HG02885 (cell line): Measurements from ENCODE around the gene KLHL17.
"Not testable (repeated sequence)": the region's sequence is repeated elsewhere in the genome, so short reads cannot be mapped to it uniquely, and the experiment has no call there.

Experiments used
- ATAC-seq: cut with Tn5 transposase; IDR thresholded peaks from one replicate; pipeline ENCODE4 v1.9.1; 2021; ENCODE audit warnings: mild to moderate bottlenecking; ENCODE audit not compliant: unreplicated experiment, poor library complexity

KLHL17 gene

GRCh38 chr1:978835-979743, 18.7 kb downstream of the KLHL17 start:
- no peak for ATAC-seq

DNA sequence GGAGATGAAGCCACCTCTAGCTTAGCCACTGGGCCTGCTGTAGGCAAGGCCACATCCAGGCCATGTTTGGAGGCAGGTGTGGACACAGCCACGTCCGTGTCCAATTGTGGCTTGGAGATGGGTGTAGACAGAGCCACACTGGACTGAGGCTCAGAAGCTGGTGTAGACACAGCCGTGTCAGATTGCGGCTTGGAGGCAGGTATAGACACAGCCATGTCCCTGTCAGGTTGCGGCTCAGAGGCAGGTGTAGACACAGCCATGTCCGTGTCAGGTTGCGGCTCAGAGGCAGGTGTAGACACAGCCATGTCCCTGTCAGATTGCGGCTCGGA, 19.3 kb downstream of the KLHL17 start:
- no peak for ATAC-seq

GRCh38 chr1:980137-980571, 19.8 kb downstream of the KLHL17 start:
- ATAC-seq = no peak

DNA sequence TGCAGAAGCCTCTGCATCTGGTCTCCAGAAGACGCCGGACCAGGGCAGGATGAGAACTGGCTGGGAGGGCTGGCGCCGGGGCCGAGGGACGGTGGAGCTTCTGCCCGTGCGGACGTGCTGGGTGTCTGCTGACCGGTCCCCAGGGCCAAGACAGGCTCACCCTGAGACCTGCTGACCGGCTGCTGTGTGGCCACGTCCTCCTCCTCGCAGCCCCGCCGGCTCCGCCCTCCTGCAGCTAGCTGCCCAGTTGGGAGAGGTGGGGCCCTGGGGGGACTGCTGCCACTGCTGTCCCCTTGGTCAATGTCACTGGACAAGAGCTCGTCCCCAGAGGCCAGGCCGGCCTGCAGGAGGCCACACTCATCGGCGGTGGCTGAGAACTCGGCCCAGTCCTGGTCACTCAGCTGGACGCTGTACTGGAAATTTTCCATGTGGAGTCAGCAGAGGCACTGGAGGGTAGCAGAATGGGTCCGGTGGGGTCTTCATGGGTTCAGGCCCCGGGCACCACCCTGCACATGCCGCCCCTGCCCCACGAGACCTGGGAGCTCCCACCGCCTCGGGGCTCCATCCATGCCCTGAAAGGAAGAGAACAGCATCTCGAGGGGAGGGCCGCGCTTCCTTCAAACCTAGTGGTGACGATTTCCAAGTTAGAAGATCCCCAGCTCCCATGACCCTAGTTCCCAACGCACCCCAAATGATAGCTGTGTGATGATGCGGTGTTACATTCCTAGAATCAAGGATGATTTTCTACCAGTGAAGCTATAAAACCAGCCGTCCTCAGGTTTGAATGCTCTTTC, 20.4 kb downstream of the KLHL17 start:
- ATAC-seq = no peak

DNA sequence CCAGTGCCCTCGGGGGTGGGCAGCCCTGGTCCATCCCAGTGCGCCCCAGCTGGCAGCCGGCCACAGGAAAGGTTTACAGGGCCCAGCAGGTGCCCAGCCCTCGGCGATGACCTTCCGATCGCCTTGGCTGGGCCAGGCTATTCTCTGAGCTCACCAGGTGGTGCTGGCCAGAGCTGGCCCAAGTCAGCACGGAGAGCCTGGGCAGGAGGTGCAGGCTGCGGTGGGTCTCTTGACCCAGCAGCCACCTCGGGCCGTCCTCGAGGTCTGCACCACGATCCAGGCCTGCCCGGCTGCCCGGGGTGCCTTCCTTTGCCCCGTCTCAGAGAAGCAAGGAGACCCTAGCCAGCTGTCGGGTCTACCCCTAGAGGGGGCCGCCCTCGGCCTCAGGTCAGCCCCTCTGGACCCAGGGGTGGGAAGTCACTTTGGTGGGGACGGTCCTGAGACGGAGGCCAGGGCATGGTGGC, 21.1 kb downstream of the KLHL17 start:
- no peak for ATAC-seq

DNA sequence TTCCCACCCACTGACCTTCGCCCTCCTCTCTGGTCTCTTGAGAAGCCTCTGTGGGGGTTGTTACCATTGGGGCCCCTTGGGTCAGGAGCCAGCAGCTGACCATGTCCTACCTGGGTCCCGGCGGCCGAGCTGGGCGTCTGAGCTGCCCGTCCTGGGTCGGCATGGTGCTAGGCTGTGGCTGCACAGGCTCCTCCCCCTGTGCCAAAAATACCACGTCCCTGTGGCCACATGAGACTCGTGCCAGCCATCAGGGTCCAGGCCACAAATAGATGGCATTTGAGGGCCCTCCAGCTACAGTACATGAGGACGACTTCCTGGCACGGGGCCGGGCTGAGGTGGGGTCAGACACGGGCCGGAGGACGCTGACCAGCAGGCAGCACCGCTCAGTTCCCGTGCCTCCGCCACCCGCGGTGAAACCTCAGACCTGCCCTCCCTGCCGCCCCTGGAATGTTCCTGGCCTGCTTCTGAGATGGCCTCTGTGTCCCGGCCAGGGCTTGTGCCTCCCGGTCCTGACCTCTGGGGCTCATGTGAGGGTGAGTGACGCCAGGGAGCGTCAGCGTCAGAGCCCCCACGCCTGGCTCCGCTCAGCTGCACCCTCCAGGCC, 21.7 kb downstream of the KLHL17 start, which contains the start of gene PERM1:
Gene PERM1 (minus strand): TSS at position 139 of the 604 bp plus-strand sequence. CDS start 1,064 bp downstream, outside the sequence.
- ATAC-seq = no peak

- ATAC-seq = no peak
Observed at GRCh38 chr1:982765-983436, 22.5 kb downstream of the KLHL17 start.

- ATAC-seq = peak; percentile 48
Observed at GRCh38 chr1:983798-984475, 23.6 kb downstream of the KLHL17 start.

GRCh38 chr1:984476-984814, 24.1 kb downstream of the KLHL17 start:
- no peak for ATAC-seq

DNA sequence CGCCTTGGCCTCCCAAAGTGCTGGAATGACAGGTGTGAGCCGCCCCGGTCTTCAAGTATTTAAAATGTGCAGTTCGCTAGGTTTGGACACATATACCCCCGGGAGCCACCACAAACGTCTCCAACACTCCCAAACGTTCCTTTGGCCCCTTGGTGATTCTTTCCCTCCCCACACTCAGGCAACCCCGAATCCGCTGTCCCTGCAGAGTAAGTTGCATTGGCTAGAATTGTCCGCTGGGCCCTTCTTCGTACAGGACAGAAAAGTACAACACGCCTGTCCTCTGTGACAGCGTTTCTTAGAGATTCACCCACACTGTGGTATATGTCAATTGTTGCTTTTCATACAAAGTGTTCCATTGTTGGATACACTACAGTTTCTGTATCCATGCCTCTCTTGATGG, 24.7 kb downstream of the KLHL17 start:
- ATAC-seq = no peak

DNA sequence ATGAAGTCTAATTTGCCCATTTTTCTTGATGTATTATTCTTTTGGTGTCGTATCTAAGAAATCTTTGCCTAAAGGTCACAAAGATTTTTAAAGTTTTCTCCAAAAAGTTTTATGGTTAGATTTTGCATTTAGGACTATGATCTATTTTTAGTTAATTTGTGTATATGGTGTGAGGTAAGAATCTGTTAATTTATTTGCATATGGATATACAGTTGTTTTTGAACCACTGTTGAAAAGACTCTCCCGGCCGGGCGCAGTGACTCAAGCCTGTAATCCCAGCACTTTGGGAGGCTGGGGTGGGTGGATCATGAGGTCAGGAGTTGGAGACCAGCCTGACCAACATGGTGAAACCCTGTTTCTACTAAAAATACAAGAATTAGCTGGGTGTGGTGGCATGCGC, 27.7 kb downstream of the KLHL17 start:
- ATAC-seq = not testable (repeated sequence)

DNA sequence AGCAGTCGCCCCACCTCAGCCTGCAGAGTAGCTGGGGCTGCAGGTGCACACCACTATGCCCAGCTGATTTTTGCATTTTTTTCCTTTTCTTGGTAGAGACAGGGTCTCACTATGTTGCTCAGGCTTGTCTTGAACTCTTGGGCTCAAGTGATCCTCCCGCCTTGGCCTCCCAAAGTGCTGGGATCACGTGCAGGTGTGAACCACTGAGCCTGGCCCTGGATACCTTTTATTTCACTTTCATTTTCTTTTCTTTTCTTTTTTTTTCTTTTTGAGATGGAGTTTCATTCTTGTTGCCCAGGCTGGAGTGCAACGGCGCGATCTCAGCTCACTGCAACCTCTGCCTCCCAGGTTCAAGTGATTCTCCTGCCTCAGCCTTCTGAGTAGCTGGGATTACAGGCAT, 30.9 kb downstream of the KLHL17 start:
- ATAC-seq = not testable (repeated sequence)

DNA sequence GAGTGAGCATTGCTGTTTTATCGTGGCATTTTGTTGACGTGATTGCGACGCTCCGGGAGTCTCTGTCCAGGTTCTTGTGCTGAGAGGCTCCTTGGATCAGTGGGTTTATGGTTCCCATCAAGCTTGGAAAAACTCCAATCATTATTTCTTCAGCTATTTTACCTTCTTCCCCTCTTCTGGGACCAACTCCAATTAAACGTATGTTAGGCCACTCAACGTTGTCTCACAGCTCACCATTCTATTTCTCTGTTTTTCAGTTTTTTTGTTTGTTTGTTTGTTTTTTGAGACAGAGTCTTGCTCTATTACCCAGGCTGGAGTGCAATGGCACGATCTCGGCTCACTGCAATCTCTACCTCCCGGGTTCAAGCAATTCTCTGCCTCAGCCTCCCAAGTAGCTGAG, 31.5 kb downstream of the KLHL17 start:
- no peak for ATAC-seq

DNA sequence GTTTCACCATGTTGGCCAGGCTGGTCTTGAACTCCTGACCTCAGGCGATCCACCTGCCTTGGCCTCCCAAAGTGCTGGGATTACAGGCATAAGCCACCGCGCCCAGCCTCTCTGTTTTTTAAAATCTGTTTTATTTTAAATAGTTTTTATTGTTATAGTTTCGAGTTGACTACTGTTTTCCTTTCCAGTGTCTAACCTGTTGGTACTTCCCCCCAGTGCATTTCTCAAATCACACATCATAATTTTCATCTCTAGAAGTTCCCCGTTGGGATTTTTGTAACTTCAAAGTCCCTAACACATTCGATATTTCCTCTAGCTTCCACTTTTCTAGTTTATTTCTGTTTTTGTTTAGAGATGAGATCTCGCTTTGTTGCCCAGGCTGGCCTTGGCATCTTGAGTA, 32.0 kb downstream of the KLHL17 start:
- ATAC-seq = no peak

DNA sequence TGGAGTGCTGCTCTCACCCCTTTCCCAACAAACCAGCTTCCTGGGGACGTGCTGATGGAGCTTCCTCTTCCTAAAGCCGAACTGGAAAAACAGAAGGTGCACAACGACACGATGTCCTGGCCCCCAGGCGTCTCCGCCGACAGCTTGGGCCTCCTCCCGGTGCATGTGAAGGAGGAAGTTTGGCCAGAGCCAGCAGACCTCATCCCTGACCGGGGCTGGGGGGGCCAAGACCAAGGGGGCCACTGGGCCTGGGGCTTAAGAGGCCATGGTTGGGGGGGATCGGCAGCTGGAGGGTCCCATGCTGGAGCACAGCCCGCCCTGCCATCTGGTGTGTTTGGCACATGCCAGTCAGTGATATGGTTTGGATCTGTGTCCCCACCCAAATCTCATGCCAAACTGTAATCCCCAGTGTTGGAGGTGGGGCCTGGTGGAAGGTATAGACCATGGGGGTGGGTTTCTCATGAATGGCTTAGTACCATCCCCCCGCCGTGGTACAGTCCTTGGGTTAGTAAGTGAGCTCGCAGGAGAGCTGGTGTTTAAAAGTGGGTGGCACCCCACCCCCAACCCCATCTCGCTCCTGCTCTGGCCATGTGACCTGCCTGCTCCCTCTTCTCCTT, 33.1 kb downstream of the KLHL17 start:
- ATAC-seq = no peak

DNA sequence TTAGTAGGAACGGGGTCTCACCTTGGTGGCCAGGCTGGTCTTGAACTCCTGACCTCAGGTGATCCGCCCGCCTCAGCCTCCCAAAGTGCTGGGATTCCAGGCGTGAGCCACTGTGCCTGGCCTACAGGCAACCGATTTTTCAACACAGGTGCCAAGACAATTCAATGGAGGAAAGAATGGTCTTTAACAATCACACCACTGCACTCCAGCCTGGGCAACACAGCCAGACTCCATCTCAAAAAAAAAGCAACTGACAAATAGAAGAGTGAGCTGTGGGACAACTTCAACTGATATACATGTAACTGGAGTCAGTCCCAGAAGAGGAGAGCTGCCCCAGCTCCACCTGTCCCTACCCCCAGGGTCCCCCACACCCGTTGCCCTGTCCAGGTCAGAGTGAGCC, 34.2 kb downstream of the KLHL17 start:
- ATAC-seq = not testable (repeated sequence)

- no peak for ATAC-seq
Observed at GRCh38 chr1:995665-996633, 35.6 kb downstream of the KLHL17 start.
